HG03108 (cell line): ENCODE measurements around the gene HOPX.
"Not testable (repeated sequence)": the region's sequence is repeated elsewhere in the genome, so short reads cannot be mapped to it uniquely, and the experiment has no call there.

Experiments
- ATAC-seq: cut with Tn5 transposase; IDR thresholded peaks from one replicate; pipeline ENCODE4 v1.9.1; 2021; ENCODE audit warnings: moderate library complexity; ENCODE audit not compliant: unreplicated experiment

Gene HOPX

DNA sequence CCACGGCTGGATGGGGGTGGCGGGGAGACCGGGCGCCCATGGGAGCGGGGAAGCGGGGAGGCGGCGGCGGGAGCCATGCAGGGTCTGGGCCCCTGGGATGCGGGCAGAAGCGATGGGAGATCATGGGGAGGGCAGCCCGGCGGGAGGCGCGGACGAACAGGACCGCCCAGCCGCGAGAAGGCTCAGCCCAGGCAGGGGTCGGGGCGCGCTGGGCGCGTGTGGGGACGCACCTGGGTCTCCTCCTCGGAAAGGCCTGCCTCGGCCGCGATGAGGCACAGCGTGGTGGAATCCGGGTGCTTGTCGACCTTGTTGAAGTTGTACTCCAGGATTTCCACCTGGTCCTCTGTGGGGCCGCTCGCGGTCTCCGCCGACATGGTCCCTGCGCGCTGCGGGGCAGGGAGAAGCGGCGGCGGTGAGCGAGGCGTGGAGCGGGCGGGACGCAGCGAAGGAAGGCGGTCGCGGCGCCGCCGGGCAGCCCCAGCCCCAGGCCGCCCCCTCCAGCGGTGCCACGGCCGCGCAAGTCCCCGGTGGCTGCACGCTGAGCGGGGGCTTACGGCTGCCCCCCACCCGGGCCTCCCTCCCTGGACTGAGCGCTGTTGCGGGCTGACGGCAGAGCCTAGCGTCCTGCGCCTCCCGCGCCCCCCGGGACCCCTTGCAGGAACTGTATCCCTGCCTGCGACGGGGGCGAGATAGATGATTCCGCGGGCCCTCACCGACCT, 25.3 kb downstream of the HOPX start:
- no peak for ATAC-seq

DNA sequence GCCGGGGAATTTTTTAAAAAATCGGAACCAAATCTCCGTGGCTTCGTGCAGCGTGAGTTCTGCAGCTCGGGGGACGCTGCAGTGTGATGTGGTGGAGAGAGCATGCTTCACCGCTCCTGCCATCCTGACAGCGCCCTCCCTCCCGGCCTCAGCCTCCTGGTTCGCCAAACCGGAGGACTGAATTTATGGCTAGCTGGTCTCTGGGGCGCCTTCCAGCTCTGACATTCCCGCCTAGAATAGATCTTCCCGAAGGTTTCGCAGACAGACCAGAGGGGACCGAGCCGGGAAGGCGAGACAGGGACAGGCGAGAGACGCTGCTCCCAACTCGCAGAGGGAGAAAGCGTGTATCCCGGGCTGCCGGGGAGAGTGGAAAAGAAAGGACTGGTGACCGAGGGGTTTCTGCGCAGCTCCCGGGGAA, 25.9 kb downstream of the HOPX start:
- no peak for ATAC-seq

GRCh38 chr4:56654238-56654632, 26.9 kb downstream of the HOPX start:
- no peak for ATAC-seq

GRCh38 chr4:56653461-56654237, 27.4 kb downstream of the HOPX start:
- ATAC-seq: no peak

DNA sequence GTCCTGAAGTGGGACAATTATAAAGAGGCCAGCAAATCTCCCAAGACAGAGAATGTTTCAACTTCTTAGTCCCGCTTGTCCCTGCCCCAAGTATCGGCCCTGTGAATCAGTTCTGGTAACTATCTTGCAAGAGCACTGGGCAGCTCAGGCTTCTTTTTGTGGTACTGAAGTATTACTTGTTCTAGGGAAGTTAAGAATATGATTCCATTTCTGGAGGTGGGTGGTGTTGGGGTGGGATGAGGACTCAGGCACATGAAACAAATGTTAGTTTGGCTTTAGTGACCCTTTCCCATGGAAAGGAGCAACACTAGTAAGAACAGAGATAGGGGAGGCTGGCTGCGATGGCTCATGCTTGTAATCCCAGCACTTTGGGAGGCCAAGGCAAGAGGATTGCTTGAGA, 28.9 kb downstream of the HOPX start:
- ATAC-seq: no peak

DNA sequence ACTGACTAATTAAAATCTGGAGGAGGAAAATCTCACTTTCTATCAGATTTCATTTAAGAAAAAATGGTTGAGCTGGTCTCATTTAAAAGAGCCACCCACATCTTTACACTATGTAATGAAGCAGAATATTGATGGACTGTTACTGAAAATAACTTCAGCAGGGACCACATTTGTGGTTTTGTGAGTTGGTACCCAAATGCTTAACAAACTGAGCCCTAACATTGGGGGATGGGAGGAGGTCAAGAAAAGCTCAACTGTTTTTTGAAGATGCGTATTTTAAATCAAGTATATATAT, 30.1 kb downstream of the HOPX start:
- no peak for ATAC-seq

GRCh38 chr4:56650262-56651055, 30.6 kb downstream of the HOPX start:
- ATAC-seq: no peak

- ATAC-seq: no peak
Measured at GRCh38 chr4:56649445-56650261, 31.4 kb downstream of the HOPX start.

DNA sequence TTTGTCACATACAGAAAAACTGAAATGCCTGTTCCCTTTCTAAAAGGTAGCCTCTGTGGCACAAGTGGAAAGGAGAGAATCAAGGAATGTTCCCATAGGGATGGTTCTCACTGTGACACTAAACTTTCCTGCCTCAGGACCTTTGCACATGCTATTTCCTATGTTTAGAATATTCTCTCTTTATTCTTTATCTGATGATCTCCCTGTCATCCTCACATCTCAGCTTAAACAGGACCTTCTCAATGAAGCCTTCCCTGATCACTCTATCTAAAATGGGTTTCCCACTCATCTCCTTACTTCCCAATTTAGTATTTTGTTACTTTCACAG, 32.3 kb downstream of the HOPX start:
- ATAC-seq: no peak

GRCh38 chr4:56648021-56648823, 32.9 kb downstream of the HOPX start:
- ATAC-seq: no peak

DNA sequence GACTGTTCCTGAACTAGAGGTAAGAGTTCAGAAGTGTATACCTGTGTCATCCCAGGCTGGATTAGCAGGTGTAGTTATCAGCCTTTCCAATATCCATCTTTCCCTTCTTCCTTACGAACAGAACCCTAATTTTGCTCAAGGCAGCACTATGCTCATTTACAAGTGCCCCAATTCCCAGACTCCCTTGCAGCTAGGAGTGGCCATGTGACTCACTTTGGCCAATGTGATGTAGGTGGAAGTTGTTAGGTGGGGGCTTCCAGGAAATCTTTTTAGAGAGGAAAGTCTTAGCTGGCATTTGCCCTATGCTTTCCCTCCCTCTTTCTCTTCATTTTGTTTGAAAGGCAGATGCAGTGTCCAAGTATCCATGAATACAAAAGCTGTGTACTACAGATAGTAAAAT, 34.8 kb downstream of the HOPX start:
- no peak for ATAC-seq

DNA sequence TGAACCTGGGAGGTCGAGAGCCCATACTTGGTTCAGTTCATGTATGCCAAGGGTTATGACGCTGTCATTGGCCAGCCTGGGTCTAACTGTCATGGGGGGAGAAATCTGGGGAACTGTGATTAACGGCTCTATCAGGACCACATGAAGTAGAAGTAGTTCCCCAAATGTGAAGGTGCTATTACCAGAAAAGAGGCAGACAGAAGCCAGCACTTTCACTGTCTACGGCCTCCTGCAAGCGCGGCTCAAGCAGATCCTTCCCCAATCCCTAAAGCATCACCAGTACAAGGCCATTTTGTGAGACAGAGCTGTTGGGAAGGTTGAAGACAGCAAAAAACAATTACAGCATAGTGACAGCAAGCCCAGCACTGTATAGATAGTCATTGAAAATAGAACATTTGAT, 37.5 kb downstream of the HOPX start:
- ATAC-seq: no peak

- no peak for ATAC-seq
Measured at GRCh38 chr4:56641494-56642051, 39.5 kb downstream of the HOPX start.

GRCh38 chr4:56640621-56641493, 40.2 kb downstream of the HOPX start:
- ATAC-seq: no peak

GRCh38 chr4:56637791-56638190, 43.3 kb downstream of the HOPX start:
- no peak for ATAC-seq

GRCh38 chr4:56637154-56637553, 43.9 kb downstream of the HOPX start:
- no peak for ATAC-seq

GRCh38 chr4:56634954-56635353, 46.1 kb downstream of the HOPX start:
- ATAC-seq: not testable (repeated sequence)

DNA sequence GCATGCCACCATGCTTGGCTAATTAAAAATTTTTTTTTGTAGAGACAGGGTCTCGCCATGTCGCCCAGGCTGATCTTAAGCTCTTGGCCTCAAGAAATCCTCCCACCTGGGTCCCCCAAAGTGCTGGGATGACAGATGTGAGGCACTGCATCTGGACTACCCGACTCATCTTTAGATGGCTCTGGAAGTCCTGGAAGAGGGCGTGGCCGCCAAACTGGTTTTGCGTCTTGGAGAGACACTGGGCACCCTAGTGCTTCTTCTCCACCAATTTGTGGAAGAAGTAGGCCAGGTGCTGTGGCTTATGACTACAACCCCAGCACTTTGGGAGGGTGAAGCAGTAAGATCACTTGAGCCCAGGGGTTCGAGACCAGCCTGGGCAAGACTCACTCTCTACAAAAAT, 47.6 kb downstream of the HOPX start:
- ATAC-seq: no peak
